HepG2 (cell line): Measurements from ENCODE around the gene JPH4. TPM values are rescaled to one million over a fixed set of nuclear protein-coding genes. Genes with fewer than 3 reads are reported as not detected.

Experiments
- CBX5 ChIP-seq: sonication (generic); formaldehyde crosslinking; IDR thresholded peaks from 2 replicates; pipeline ENCODE4 v1.4.0; 2020; ENCODE audit warnings: missing genetic modification reagents, borderline replicate concordance
- FOXA1 ChIP-seq, 2 experiments: fragments of 450-650 bp in 1 of 2; sonication (generic) in 1 of 2; formaldehyde crosslinking in 1 of 2; IDR thresholded peaks; 2 replicates each; pipeline versions ENCODE4 v1.4.0 to v1.6.1; 2016 to 2020; ENCODE audit warnings: missing genetic modification reagents in 1 of 2
- FOXK1 ChIP-seq: sonication (generic); formaldehyde crosslinking; IDR thresholded peaks from 2 replicates; pipeline ENCODE4 v1.4.0; 2020; ENCODE audit warnings: low read depth, missing genetic modification reagents, borderline replicate concordance
- FOXO1 ChIP-seq: sonication (generic); formaldehyde crosslinking; IDR thresholded peaks from 2 replicates; pipeline ENCODE4 v1.4.0; 2020; ENCODE audit warnings: missing genetic modification reagents
- HMGA1 ChIP-seq: sonication (generic); formaldehyde crosslinking; conservative IDR thresholded peaks from 2 replicates; pipeline ENCODE4 v1.4.0; 2020; ENCODE audit warnings: missing genetic modification reagents
- IKZF1 ChIP-seq: fragments of 450-650 bp; IDR thresholded peaks from 2 replicates; pipeline ENCODE4 v1.7.1; 2016
- JUN ChIP-seq: sonication (generic); formaldehyde crosslinking; IDR thresholded peaks from 2 replicates; pipeline ENCODE4 v1.4.0; 2020; ENCODE audit warnings: mild to moderate bottlenecking, missing genetic modification reagents
- KAT8 ChIP-seq: IDR thresholded peaks from 2 replicates; pipeline ENCODE4 v1.6.1; 2016; ENCODE audit warnings: missing genetic modification reagents, missing compliant biosample characterization
- NR2C2 ChIP-seq: sonication (generic); formaldehyde crosslinking; IDR thresholded peaks from 2 replicates; pipeline ENCODE4 v1.4.0; 2020; ENCODE audit warnings: missing genetic modification reagents, mild to moderate bottlenecking, moderate library complexity, borderline replicate concordance
- RARA ChIP-seq: IDR thresholded peaks from 2 replicates; pipeline ENCODE4 v1.6.1; 2016; ENCODE audit warnings: missing genetic modification reagents, missing compliant biosample characterization
- SATB2 ChIP-seq: sonication (generic); formaldehyde crosslinking; IDR thresholded peaks from 2 replicates; pipeline ENCODE4 v1.5.0; 2020; ENCODE audit warnings: missing genetic modification reagents
- STAT5B ChIP-seq: sonication (generic); formaldehyde crosslinking; IDR thresholded peaks from 2 replicates; pipeline ENCODE4 v1.4.0; 2020; ENCODE audit warnings: missing genetic modification reagents
- TRIM24 ChIP-seq: sonication (generic); formaldehyde crosslinking; IDR thresholded peaks from 2 replicates; pipeline ENCODE4 v1.8.0; 2022; ENCODE audit warnings: mild to moderate bottlenecking, missing genetic modification reagents
- ZNF430 ChIP-seq: sonication (generic); formaldehyde crosslinking; IDR thresholded peaks from 2 replicates; pipeline ENCODE4 v1.9.0; 2021; ENCODE audit warnings: mild to moderate bottlenecking, missing genetic modification reagents
- ZNF616 ChIP-seq: sonication (generic); formaldehyde crosslinking; IDR thresholded peaks from 2 replicates; pipeline ENCODE4 v1.5.0; 2020; ENCODE audit warnings: low read depth, mild to moderate bottlenecking, missing genetic modification reagents
- ZNF703 ChIP-seq: sonication (generic); formaldehyde crosslinking; IDR thresholded peaks from 2 replicates; pipeline ENCODE4 v1.5.1; 2020; ENCODE audit warnings: missing genetic modification reagents, mild to moderate bottlenecking, moderate library complexity, borderline replicate concordance
- polyA plus RNA-seq, 8 experiments: library from polyadenylated mRNA; depleted of rRNA in 3 of 8; stranded (reverse) in 7 of 8; unstranded in 1 of 8; fragments of >200 nt; fragmentation: Illumina TruSeq in 4 of 8; extraction: Trizol in 4 of 8; gene quantifications; 2 replicates each; pipeline versions ENCODE4 v1.2.1 to v1.2.3, GENCODE V29; 2011 to 2016; ENCODE audit warnings: low read depth in 4 of 8, missing spikeins in 1 of 8, mixed read lengths in 1 of 8; ENCODE audit not compliant: insufficient read depth in 1 of 8
- total RNA-seq, 5 experiments: library from RNA; depleted of rRNA; stranded (reverse); fragments of >200 nt; fragmentation: Illumina TruSeq; extraction: Trizol; gene quantifications; 2 replicates each; pipeline ENCODE4 v1.2.3, GENCODE V29; 2016; ENCODE audit warnings: low read depth in 1 of 5
- TF ChIP-seq, protein P1 (sequence below): sonication (generic); formaldehyde crosslinking; IDR thresholded peaks from one replicate; pipeline ENCODE4 v1.5.1; 2020; ENCODE audit warnings: mild to moderate bottlenecking, missing genetic modification reagents; ENCODE audit errors: not compliant biosample characterization
- TF ChIP-seq, protein P2 (sequence below): sonication (generic); formaldehyde crosslinking; IDR thresholded peaks from 2 replicates; pipeline ENCODE4 v1.5.0; 2020; ENCODE audit warnings: mild to moderate bottlenecking, missing genetic modification reagents
- TF ChIP-seq, protein P3 (sequence below): sonication (generic); formaldehyde crosslinking; IDR thresholded peaks from 2 replicates; pipeline ENCODE4 v1.8.1; 2022; ENCODE audit warnings: mild to moderate bottlenecking, missing genetic modification reagents

Gene JPH4
- total and polyA plus RNA-seq, 2 of the 13 experiments (the other 11 are each of a cell fraction or from before 2014, with no cell fraction given), result 0.08 to 0.22 TPM

DNA sequence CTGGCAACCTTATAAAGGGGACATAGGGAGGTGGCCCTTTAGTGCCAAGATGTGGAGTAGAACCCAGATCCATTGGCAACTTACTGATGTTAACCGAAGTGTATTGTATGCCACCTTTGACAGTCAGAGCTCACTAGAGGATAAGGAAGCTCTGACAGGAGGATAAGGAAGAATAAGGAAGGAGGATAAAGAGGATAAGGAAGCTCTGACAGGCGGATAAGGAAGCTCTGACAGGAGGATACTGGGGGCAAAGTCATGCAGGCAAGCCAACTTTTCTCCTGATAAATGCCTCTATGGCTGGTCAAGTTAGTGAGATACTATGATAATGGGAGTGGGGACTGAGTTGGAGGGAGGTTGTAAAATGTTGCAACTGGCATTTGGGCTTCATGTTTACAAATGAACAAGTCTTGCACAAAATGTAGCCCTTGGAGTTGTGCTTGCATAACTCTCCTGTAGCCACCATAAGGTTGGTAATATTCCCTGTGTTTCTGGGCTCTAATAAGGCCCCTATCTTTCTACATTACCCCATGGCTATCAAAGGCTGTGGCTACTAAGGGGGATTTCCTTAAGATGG lies 39.9 kb upstream of the JPH4 start (continued):
- TF ChIP-seq SATB2 (CRISPR knock-in tag) (no peak), CBX5 (CRISPR knock-in tag) (0 out of 2 replicates have a peak, but pooled peaks have one; percentile 36), FOXK1 (CRISPR knock-in tag) (peak; percentile 95; the same call in 1 of the 2 replicates), FOXO1 (CRISPR knock-in tag) (peak; percentile 65; the same call in 1 of the 2 replicates), ZNF616 (CRISPR knock-in tag) (no peak), JUN (no peak), IKZF1 (no peak), HMGA1 (no peak), FOXA1 (IDR thresholded peaks at IDR 0.05) (no peak), FOXA1 (CRISPR knock-in tag; IDR thresholded peaks at IDR 0.05) (peak; percentile 91), KAT8 (CRISPR knock-in tag) (peak; percentile 46; the same call in 1 of the 2 replicates), ZNF703 (CRISPR knock-in tag) (no peak), ZNF430 (CRISPR knock-in tag) (0 out of 2 replicates have a peak, but pooled peaks have one; percentile 31), TRIM24 (CRISPR knock-in tag) (peak; percentile 74; the same call in 1 of the 2 replicates), NR2C2 (CRISPR knock-in tag) (peak; percentile 28; the same call in 1 of the 2 replicates), RARA (CRISPR knock-in tag) (0 out of 2 replicates have a peak, but pooled peaks have one; percentile 21), STAT5B (CRISPR knock-in tag) (no peak)
- TF ChIP-seq, protein P1, sequence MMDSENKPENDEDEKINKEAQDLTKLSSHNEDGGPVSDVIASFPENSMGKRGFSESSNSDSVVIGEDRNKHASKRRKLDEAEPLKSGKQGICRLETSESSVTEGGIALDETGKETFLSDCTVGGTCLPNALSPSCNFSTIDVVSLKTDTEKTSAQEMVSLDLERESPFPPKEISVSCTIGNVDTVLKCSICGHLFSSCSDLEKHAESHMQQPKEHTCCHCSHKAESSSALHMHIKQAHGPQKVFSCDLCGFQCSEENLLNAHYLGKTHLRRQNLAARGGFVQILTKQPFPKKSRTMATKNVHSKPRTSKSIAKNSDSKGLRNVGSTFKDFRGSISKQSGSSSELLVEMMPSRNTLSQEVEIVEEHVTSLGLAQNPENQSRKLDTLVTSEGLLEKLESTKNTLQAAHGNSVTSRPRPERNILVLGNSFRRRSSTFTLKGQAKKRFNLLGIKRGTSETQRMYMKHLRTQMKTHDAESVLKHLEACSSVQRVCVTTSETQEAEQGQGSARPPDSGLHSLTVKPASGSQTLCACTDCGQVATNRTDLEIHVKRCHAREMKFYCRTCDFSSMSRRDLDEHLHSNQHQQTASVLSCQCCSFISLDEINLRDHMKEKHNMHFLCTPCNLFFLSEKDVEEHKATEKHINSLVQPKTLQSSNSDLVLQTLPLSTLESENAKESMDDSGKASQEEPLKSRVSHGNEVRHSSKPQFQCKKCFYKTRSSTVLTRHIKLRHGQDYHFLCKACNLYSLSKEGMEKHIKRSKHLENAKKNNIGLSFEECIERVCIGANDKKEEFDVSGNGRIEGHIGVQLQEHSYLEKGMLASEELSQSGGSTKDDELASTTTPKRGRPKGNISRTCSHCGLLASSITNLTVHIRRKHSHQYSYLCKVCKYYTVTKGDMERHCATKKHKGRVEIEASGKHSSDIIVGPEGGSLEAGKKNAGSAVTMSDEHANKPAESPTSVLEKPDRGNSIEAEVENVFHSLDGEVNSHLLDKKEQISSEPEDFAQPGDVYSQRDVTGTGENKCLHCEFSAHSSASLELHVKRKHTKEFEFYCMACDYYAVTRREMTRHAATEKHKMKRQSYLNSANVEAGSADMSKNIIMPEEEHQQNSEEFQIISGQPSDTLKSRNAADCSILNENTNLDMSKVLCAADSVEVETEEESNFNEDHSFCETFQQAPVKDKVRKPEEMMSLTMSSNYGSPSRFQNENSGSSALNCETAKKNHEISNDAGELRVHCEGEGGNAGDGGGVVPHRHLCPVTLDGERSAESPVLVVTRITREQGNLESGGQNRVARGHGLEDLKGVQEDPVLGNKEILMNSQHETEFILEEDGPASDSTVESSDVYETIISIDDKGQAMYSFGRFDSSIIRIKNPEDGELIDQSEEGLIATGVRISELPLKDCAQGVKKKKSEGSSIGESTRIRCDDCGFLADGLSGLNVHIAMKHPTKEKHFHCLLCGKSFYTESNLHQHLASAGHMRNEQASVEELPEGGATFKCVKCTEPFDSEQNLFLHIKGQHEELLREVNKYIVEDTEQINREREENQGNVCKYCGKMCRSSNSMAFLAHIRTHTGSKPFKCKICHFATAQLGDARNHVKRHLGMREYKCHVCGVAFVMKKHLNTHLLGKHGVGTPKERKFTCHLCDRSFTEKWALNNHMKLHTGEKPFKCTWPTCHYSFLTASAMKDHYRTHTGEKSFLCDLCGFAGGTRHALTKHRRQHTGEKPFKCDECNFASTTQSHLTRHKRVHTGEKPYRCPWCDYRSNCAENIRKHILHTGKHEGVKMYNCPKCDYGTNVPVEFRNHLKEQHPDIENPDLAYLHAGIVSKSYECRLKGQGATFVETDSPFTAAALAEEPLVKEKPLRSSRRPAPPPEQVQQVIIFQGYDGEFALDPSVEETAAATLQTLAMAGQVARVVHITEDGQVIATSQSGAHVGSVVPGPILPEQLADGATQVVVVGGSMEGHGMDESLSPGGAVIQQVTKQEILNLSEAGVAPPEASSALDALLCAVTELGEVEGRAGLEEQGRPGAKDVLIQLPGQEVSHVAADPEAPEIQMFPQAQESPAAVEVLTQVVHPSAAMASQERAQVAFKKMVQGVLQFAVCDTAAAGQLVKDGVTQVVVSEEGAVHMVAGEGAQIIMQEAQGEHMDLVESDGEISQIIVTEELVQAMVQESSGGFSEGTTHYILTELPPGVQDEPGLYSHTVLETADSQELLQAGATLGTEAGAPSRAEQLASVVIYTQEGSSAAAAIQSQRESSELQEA, result no peak
- TF ChIP-seq, protein P2, sequence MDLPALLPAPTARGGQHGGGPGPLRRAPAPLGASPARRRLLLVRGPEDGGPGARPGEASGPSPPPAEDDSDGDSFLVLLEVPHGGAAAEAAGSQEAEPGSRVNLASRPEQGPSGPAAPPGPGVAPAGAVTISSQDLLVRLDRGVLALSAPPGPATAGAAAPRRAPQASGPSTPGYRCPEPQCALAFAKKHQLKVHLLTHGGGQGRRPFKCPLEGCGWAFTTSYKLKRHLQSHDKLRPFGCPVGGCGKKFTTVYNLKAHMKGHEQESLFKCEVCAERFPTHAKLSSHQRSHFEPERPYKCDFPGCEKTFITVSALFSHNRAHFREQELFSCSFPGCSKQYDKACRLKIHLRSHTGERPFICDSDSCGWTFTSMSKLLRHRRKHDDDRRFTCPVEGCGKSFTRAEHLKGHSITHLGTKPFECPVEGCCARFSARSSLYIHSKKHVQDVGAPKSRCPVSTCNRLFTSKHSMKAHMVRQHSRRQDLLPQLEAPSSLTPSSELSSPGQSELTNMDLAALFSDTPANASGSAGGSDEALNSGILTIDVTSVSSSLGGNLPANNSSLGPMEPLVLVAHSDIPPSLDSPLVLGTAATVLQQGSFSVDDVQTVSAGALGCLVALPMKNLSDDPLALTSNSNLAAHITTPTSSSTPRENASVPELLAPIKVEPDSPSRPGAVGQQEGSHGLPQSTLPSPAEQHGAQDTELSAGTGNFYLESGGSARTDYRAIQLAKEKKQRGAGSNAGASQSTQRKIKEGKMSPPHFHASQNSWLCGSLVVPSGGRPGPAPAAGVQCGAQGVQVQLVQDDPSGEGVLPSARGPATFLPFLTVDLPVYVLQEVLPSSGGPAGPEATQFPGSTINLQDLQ (CRISPR knock-in tag), result no peak
- TF ChIP-seq, protein P3, sequence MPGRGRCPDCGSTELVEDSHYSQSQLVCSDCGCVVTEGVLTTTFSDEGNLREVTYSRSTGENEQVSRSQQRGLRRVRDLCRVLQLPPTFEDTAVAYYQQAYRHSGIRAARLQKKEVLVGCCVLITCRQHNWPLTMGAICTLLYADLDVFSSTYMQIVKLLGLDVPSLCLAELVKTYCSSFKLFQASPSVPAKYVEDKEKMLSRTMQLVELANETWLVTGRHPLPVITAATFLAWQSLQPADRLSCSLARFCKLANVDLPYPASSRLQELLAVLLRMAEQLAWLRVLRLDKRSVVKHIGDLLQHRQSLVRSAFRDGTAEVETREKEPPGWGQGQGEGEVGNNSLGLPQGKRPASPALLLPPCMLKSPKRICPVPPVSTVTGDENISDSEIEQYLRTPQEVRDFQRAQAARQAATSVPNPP (CRISPR knock-in tag), result no peak
